ENCODE results near the gene KIAA0753. TPM values are rescaled to one million over a fixed set of nuclear protein-coding genes. Genes with fewer than 3 reads are reported as not detected.

The KIAA0753 gene
- total RNA-seq, 1 donor from 2014 or later, result 24.7 TPM

GRCh38 chr17:6651354-6651918, 10.9 kb upstream of the KIAA0753 start, which contains the start of the genes C17orf100 and MED31:
Gene C17orf100, plus strand, starts transcription at chr17:6651762. Its CDS starts 152 bp downstream, at chr17:6651914.
Gene MED31, minus strand, starts transcription at chr17:6651605. Its CDS starts 77 bp downstream, at chr17:6651528.
- POLR2A ChIA-PET, result interaction anchor here (1.0 to 1.9 kb wide), 4 partner anchors 10 to 481 kb away, joined by 3 to 28 read pairs (median 6); partner anchors contain the start of genes KIAA0753 and TXNDC17
- H3K9me3 Mint-ChIP-seq, result no peaks in the 10 kb centered on the region
- peak within 1 kb of the TSS; percentile 100 for H3K4me3 Mint-ChIP-seq
- peak; percentile 97 for DNase-seq
- no peaks in the 10 kb centered on the region for H3K27me3 Mint-ChIP-seq
- peak; percentile 90 for ATAC-seq (ENCODE audit: low read depth)
- peaks cover 69% of the 10 kb centered on the region for H3K4me1 Mint-ChIP-seq
- CTCF ChIA-PET, result no interaction called here
- H3K27ac Mint-ChIP-seq, result peak within 1 kb of the TSS; percentile 100
- H3K36me3 Mint-ChIP-seq (ENCODE audit: low read depth), result peaks cover 40% of the 10 kb centered on the region
- intact Hi-C loops (cut with micrococcal nuclease), result loop anchor here (1.0 to 5.0 kb wide), 3 partner anchors 11 to 1206 kb away; partner anchors contain the start of genes CYB5D1, KIAA0753, NAA38 and TMEM88
- TF ChIP-seq CTCF (IDR thresholded peaks at IDR 0.05), result no peak

DNA sequence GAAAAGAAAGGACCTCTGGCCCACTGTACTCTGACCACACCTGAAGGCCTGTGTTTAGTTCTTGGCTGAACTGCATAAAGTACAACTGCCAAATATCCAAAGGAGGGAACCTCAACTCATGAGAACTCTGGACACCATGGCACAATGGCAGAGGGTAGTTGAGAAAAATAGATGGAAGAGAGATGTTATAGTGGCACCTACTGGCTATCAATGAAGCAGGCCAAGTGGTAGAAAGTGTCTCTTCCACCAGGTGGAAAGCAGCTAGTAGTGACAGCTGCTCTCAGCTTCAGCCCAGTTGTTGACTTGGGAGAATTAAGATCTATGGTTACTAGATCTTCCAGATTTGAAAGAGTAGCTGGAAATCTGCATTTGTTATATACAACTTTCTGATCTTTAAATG, 7.7 kb upstream of the KIAA0753 start:
- POLR2A ChIA-PET, result no interaction called here
- peaks cover 70% of the 10 kb centered on the region for H3K36me3 Mint-ChIP-seq (ENCODE audit: low read depth)
- peaks cover 52% of the 10 kb centered on the region for H3K4me1 Mint-ChIP-seq
- DNase-seq, result no peak
- no peaks in the 10 kb centered on the region for H3K27me3 Mint-ChIP-seq
- no peak overlapping the region for H3K4me3 Mint-ChIP-seq
- H3K9me3 Mint-ChIP-seq, result no peaks in the 10 kb centered on the region
- H3K27ac Mint-ChIP-seq, result no peak overlapping the region
- intact Hi-C loops (cut with micrococcal nuclease), result loop anchor here (10.0 kb wide), 1 partner anchor 1063 kb away; the partner anchor contains the start of gene NLRP1
- TF ChIP-seq CTCF (IDR thresholded peaks at IDR 0.05), result no peak
- CTCF ChIA-PET, result interaction anchor here (1.9 kb wide), 1 partner anchor 176 kb away, joined by 12 read pairs; no protein-coding TSS in a partner anchor
- ATAC-seq (ENCODE audit: low read depth), result no peak

DNA sequence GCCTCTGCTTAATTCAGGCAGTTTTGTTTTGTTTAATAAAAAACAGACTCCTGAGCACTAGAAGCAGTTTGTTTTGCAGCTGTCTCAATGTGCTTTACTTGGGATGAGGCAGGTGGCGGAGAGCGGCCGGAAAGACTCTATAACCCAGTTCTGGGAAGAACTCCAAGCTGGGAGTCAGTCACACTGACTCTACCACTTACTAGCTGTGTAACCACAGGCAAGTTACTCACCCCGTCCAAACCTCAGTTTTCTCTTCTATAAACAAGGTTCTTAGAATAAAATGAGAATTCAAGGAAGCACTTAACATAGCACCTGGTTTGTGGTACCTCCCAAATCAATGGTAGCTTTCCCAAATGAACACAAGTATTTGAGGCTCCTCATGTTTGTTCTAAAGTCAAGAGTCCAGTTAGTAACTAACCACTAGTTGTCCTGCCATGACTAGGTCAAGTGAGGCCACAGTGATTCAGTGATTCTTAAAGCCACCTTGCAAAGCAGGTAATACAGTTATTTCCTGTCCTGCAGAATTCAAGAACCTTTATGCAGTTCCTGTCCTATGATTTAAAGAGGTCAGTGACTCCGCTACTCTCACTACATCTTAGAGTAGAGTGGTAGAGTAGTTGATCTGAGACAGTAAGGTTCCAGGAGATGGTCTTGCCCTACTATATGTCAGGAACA, 3.1 kb upstream of the KIAA0753 start:
- no peak overlapping the region for H3K4me3 Mint-ChIP-seq
- no peak for ATAC-seq (ENCODE audit: low read depth)
- intact Hi-C loops (cut with micrococcal nuclease), result loop anchor here (10.0 kb wide), 1 partner anchor 1059 kb away; the partner anchor contains the start of gene NLRP1

DNA sequence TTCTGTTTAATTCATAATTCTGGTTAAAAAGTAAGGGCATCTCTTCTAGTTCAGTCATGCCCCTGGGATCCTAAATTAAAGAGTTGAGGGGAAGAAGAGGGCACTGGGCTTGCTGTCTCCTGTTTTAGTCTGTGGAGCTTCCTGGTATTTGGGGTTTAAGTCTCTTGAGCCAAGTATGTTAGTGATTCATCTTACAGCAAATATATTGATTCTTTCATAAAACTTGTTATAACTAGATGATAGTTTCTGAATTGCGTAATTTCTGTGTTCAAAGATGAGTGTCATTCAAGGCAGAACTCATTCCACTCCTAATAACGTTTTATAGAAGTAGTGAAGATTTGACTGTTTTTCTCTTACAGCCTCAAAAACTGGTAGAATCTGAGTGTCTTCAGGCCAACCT, 2.1 kb upstream of the KIAA0753 start:
- Mint-ChIP-seq H3K9me3 (no peaks in the 10 kb centered on the region), H3K36me3 (ENCODE audit: low read depth) (peaks cover 64% of the 10 kb centered on the region), H3K4me1 (peaks cover 52% of the 10 kb centered on the region), H3K4me3 (no peak overlapping the region), H3K27ac (no peak overlapping the region), H3K27me3 (no peaks in the 10 kb centered on the region)
- ATAC-seq (ENCODE audit: low read depth), result no peak
- intact Hi-C loops (cut with micrococcal nuclease), result loop anchor here (10.0 kb wide), 1 partner anchor 1058 kb away; the partner anchor contains the start of gene NLRP1
- no peak for DNase-seq
- ChIA-PET POLR2A (interaction anchor here (3.0 kb wide), 1 partner anchor 8 kb away, joined by 28 read pairs; the partner anchor contains the start of genes C17orf100 and MED31), CTCF (no interaction called here)
- TF ChIP-seq CTCF (IDR thresholded peaks at IDR 0.05), result no peak

More for the DNA sequence above, 3.1 kb upstream of the KIAA0753 start:
- no peak overlapping the region for H3K27ac Mint-ChIP-seq
- TF ChIP-seq CTCF (IDR thresholded peaks at IDR 0.05), result no peak
- H3K9me3 Mint-ChIP-seq, result no peaks in the 10 kb centered on the region
- POLR2A ChIA-PET, result interaction anchor here (0.5 kb wide), 1 partner anchor 70 kb away, joined by 3 read pairs; no protein-coding TSS in a partner anchor
- H3K27me3 Mint-ChIP-seq, result no peaks in the 10 kb centered on the region
- no peak for DNase-seq
- peaks cover 74% of the 10 kb centered on the region for H3K36me3 Mint-ChIP-seq (ENCODE audit: low read depth)
- H3K4me1 Mint-ChIP-seq, result peaks cover 52% of the 10 kb centered on the region
- CTCF ChIA-PET, result no interaction called here

Data from activated B cell treated with CpG ODN at 0.5 μM for 24 hours (primary cell).